ENCODE measurements around the gene HAGHL.

DNA sequence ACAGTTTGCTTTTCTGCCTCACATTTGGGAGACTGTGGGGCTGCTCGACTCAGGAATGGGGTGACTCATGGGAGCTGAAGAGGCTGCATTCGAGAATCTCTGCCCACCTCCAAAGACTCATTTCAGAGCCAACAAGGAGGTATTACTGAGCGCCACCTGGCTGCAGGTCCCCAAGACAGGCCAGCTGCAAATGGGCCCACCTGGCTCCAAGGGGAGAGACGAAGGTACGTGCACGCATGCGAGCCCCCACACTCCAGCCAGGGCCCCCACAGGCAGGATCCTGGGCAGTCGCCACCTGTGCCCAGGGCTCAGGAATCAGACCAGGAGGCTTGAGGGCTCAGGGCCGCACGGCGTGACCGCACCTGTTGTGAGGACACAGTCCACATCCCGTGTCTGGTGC is 6.0 kb downstream of the HAGHL start:
- no peak for TF ChIP-seq JUND (IDR thresholded peaks at IDR 0.05)
- TF ChIP-seq TAF1 (conservative IDR thresholded peaks at IDR 0.05): no peak
- TF ChIP-seq ZBTB33 (IDR thresholded peaks at IDR 0.05): no peak
- TF ChIP-seq RAD21 (IDR thresholded peaks at IDR 0.05): no peak
- TF ChIP-seq, protein P1, sequence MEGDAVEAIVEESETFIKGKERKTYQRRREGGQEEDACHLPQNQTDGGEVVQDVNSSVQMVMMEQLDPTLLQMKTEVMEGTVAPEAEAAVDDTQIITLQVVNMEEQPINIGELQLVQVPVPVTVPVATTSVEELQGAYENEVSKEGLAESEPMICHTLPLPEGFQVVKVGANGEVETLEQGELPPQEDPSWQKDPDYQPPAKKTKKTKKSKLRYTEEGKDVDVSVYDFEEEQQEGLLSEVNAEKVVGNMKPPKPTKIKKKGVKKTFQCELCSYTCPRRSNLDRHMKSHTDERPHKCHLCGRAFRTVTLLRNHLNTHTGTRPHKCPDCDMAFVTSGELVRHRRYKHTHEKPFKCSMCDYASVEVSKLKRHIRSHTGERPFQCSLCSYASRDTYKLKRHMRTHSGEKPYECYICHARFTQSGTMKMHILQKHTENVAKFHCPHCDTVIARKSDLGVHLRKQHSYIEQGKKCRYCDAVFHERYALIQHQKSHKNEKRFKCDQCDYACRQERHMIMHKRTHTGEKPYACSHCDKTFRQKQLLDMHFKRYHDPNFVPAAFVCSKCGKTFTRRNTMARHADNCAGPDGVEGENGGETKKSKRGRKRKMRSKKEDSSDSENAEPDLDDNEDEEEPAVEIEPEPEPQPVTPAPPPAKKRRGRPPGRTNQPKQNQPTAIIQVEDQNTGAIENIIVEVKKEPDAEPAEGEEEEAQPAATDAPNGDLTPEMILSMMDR (IDR thresholded peaks at IDR 0.05; ENCODE audit: low read depth, low read length, missing input control): no peak
- TF ChIP-seq, protein P2, sequence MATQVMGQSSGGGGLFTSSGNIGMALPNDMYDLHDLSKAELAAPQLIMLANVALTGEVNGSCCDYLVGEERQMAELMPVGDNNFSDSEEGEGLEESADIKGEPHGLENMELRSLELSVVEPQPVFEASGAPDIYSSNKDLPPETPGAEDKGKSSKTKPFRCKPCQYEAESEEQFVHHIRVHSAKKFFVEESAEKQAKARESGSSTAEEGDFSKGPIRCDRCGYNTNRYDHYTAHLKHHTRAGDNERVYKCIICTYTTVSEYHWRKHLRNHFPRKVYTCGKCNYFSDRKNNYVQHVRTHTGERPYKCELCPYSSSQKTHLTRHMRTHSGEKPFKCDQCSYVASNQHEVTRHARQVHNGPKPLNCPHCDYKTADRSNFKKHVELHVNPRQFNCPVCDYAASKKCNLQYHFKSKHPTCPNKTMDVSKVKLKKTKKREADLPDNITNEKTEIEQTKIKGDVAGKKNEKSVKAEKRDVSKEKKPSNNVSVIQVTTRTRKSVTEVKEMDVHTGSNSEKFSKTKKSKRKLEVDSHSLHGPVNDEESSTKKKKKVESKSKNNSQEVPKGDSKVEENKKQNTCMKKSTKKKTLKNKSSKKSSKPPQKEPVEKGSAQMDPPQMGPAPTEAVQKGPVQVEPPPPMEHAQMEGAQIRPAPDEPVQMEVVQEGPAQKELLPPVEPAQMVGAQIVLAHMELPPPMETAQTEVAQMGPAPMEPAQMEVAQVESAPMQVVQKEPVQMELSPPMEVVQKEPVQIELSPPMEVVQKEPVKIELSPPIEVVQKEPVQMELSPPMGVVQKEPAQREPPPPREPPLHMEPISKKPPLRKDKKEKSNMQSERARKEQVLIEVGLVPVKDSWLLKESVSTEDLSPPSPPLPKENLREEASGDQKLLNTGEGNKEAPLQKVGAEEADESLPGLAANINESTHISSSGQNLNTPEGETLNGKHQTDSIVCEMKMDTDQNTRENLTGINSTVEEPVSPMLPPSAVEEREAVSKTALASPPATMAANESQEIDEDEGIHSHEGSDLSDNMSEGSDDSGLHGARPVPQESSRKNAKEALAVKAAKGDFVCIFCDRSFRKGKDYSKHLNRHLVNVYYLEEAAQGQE (IDR thresholded peaks at IDR 0.05): no peak
- TF ChIP-seq HNF4A (conservative IDR thresholded peaks at IDR 0.05): no peak

Data from liver (tissue), 3 donors.